ENCODE measurements around the gene DR1. TPM values are rescaled to one million over a fixed set of nuclear protein-coding genes. Genes with fewer than 3 reads are reported as not detected.

The DR1 gene
- total RNA-seq, 1 donor from 2014 or later = 62.3 TPM

- no peak overlapping the region for H3K27ac Mint-ChIP-seq
- ChIA-PET CTCF (no interaction called here), POLR2A (no interaction called here)
- intact Hi-C loops (cut with micrococcal nuclease) = loop anchor here (10.0 kb wide), 1 partner anchor 498 kb away; no protein-coding TSS in a partner anchor
- peaks cover 52% of the 10 kb centered on the region for H3K4me1 Mint-ChIP-seq
- DNase-seq = no peak
- peaks cover 70% of the 10 kb centered on the region for H3K36me3 Mint-ChIP-seq (ENCODE audit: low read depth)
- no peaks in the 10 kb centered on the region for H3K9me3 Mint-ChIP-seq
- no peak for ATAC-seq (ENCODE audit: low read depth)
- H3K4me3 Mint-ChIP-seq = no peak overlapping the region
- no peaks in the 10 kb centered on the region for H3K27me3 Mint-ChIP-seq
- TF ChIP-seq CTCF (IDR thresholded peaks at IDR 0.05) = no peak
These were observed 7.6 kb downstream of the DR1 start for GRCh38 chr1:93353286-93353685.

- ATAC-seq (ENCODE audit: low read depth) = no peak
- no peak overlapping the region for H3K27ac Mint-ChIP-seq
- no peaks in the 10 kb centered on the region for H3K27me3 Mint-ChIP-seq
- no peak for TF ChIP-seq CTCF (IDR thresholded peaks at IDR 0.05)
- peaks cover 51% of the 10 kb centered on the region for H3K4me1 Mint-ChIP-seq
- no peaks in the 10 kb centered on the region for H3K9me3 Mint-ChIP-seq
- DNase-seq = no peak
- POLR2A ChIA-PET = no interaction called here
- no peak overlapping the region for H3K4me3 Mint-ChIP-seq
- CTCF ChIA-PET = no interaction called here
- peaks cover 77% of the 10 kb centered on the region for H3K36me3 Mint-ChIP-seq (ENCODE audit: low read depth)
- intact Hi-C loops (cut with micrococcal nuclease) = loop anchor here (1.0 to 10.0 kb wide), 3 partner anchors 8 to 500 kb away; no protein-coding TSS in a partner anchor
These were observed 9.0 kb downstream of the DR1 start for GRCh38 chr1:93354749-93355148.

- Mint-ChIP-seq H3K4me1 (peaks cover 41% of the 10 kb centered on the region), H3K27me3 (no peaks in the 10 kb centered on the region), H3K4me3 (no peak overlapping the region), H3K27ac (no peak overlapping the region), H3K36me3 (ENCODE audit: low read depth) (peaks cover 88% of the 10 kb centered on the region), H3K9me3 (no peaks in the 10 kb centered on the region)
- POLR2A ChIA-PET = interaction anchor here (0.6 kb wide), 1 partner anchor 162 kb away, joined by 3 read pairs; no protein-coding TSS in a partner anchor
- no peak for ATAC-seq (ENCODE audit: low read depth)
- no peak for TF ChIP-seq CTCF (IDR thresholded peaks at IDR 0.05)
- intact Hi-C loops (cut with micrococcal nuclease) = loop anchor here (10.0 kb wide), 1 partner anchor 502 kb away; no protein-coding TSS in a partner anchor
- CTCF ChIA-PET = interaction anchor here (0.7 kb wide), 1 partner anchor 272 kb away, joined by 3 read pairs; no protein-coding TSS in a partner anchor
- no peak for DNase-seq
These were observed 11.5 kb downstream of the DR1 start for GRCh38 chr1:93357242-93357641.

- Mint-ChIP-seq H3K4me1 (peaks cover 36% of the 10 kb centered on the region), H3K27me3 (no peaks in the 10 kb centered on the region), H3K4me3 (no peak overlapping the region), H3K9me3 (no peaks in the 10 kb centered on the region), H3K36me3 (ENCODE audit: low read depth) (peaks cover 87% of the 10 kb centered on the region), H3K27ac (no peak overlapping the region)
- CTCF ChIA-PET = interaction anchor here (1.0 kb wide), 1 partner anchor 54 kb away, joined by 3 read pairs; no protein-coding TSS in a partner anchor
- ATAC-seq (ENCODE audit: low read depth) (no peak), DNase-seq (no peak)
- POLR2A ChIA-PET = interaction anchor here (2.5 kb wide), 1 partner anchor 12 kb away, joined by 10 read pairs; the partner anchor contains the start of gene DR1
- TF ChIP-seq CTCF (IDR thresholded peaks at IDR 0.05) = no peak
- intact Hi-C loops (cut with micrococcal nuclease) = loop anchor here (10.0 kb wide), 1 partner anchor 503 kb away; no protein-coding TSS in a partner anchor
These were observed 12.6 kb downstream of the DR1 start for GRCh38 chr1:93358293-93358692.

- ChIA-PET CTCF (no interaction called here), POLR2A (interaction anchor here (2.5 kb wide), 1 partner anchor 14 kb away, joined by 10 read pairs; the partner anchor contains the start of gene DR1)
- DNase-seq = no peak
- TF ChIP-seq CTCF (IDR thresholded peaks at IDR 0.05) = no peak
- Mint-ChIP-seq H3K27ac (no peak overlapping the region), H3K4me1 (peaks cover 31% of the 10 kb centered on the region), H3K9me3 (no peaks in the 10 kb centered on the region), H3K36me3 (ENCODE audit: low read depth) (peaks cover 87% of the 10 kb centered on the region), H3K27me3 (no peaks in the 10 kb centered on the region), H3K4me3 (no peak overlapping the region)
- no peak for ATAC-seq (ENCODE audit: low read depth)
- intact Hi-C loops (cut with micrococcal nuclease) = loop anchor here (2.0 kb wide), 1 partner anchor 13 kb away; no protein-coding TSS in a partner anchor
These were observed 14.4 kb downstream of the DR1 start for GRCh38 chr1:93360111-93360510.
